Gastroesophageal sphincter (tissue), 3 donors: ENCODE measurements around the gene RAE1.

Experiments
- EP300 ChIP-seq: sonication (generic); formaldehyde crosslinking; IDR thresholded peaks from one replicate; pipeline ENCODE4 v1.6.1; 2017; ENCODE audit warnings: antibody characterized with exemption, mild to moderate bottlenecking
- POLR2A ChIP-seq, 2 donors: fragments of 450-650 bp; IDR thresholded peaks; one replicate each; pipeline ENCODE4 v1.6.1; 2017; ENCODE audit warnings: antibody characterized with exemption in 2 of 2, mild to moderate bottlenecking in 2 of 2, moderate library complexity in 1 of 2
- POLR2AphosphoS5 ChIP-seq: sonication (generic); formaldehyde crosslinking; IDR thresholded peaks from one replicate; pipeline ENCODE4 v1.6.1; 2017; ENCODE audit warnings: antibody characterized with exemption
- TF ChIP-seq, protein P1 (sequence below), 4 experiments: fragments of 200-600 bp in 2 of 4; fragments of 450-650 bp in 2 of 4; sonication (generic) in 1 of 4; IDR thresholded peaks; one replicate each; pipeline ENCODE4 v1.5.1; 2017 to 2019; ENCODE audit warnings: antibody characterized with exemption in 4 of 4, mild to moderate bottlenecking in 2 of 4, moderate library complexity in 2 of 4

DNA sequence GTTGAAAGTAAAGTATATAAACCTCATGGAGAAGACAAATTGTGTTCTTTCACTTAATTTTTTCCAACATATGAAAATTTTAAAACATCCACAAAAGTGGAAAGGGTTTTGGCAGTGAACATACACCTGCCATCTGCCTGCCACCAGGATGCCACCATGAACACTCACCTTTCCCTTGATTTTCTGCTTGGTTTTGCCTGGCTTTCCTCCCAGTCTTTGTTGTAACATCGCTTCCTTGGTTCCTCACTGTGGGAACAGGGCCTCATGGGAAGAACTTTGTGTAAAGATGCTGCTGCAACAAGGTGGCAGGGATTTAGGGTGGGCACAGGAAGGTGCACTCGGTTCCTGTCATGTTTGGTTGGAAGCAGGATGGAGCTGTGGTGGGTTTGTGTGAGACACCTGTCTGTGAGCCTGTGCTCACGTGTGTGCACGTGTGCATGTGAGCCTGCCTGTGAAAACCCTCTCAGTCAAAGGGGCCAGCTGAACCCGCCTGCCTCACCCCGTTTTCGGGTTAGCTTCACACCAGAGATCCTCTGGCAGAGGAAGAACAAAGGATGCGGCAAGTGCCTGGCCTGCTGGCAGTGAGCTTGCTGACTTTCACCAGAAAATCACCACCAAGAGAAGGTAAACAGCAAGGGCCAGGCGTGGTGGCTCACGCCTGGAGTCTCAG, 29.2 kb downstream of the RAE1 start:
- TF ChIP-seq, protein P1, sequence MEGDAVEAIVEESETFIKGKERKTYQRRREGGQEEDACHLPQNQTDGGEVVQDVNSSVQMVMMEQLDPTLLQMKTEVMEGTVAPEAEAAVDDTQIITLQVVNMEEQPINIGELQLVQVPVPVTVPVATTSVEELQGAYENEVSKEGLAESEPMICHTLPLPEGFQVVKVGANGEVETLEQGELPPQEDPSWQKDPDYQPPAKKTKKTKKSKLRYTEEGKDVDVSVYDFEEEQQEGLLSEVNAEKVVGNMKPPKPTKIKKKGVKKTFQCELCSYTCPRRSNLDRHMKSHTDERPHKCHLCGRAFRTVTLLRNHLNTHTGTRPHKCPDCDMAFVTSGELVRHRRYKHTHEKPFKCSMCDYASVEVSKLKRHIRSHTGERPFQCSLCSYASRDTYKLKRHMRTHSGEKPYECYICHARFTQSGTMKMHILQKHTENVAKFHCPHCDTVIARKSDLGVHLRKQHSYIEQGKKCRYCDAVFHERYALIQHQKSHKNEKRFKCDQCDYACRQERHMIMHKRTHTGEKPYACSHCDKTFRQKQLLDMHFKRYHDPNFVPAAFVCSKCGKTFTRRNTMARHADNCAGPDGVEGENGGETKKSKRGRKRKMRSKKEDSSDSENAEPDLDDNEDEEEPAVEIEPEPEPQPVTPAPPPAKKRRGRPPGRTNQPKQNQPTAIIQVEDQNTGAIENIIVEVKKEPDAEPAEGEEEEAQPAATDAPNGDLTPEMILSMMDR (IDR thresholded peaks at IDR 0.05) = no peak
- no peak for TF ChIP-seq POLR2AphosphoS5
- no peak for TF ChIP-seq POLR2A (IDR thresholded peaks at IDR 0.05)
- no peak for TF ChIP-seq EP300
